Activated CD8-positive, alpha-beta T cell treated with anti-CD3 and anti-CD28 coated beads for 36 hours (primary cell): ENCODE measurements around the gene RARS1. TPM values are rescaled to one million over a fixed set of nuclear protein-coding genes. Genes with fewer than 3 reads are reported as not detected.

ENCODE experiments used
- ATAC-seq: fragments of 200-7000 bp; cut with Tn5 transposase; one replicate; pipeline ENCODE4 v1.10.0; 2021; ENCODE audit warnings: mild to moderate bottlenecking, moderate library complexity
- CTCF ChIA-PET: fragments of 350-600 bp; sonication (Branson Sonifier 250); formaldehyde crosslinking; loops from one replicate; lab custom pipeline; 2021; ENCODE audit warnings: antibody characterized with exemption; lab: Charles Lee
- POLR2A ChIA-PET: fragments of 350-600 bp; sonication (Branson Sonifier 250); formaldehyde crosslinking; loops from one replicate; lab custom pipeline; 2021; ENCODE audit warnings: antibody characterized with exemption; lab: Charles Lee
- DNase-seq: peaks from one replicate; pipeline ENCODE4 v3.0.0-alpha.2; 2020
- H3K27ac Mint-ChIP-seq: one replicate; pipeline ENCODE4 v1.8.0; 2021; ENCODE audit warnings: mild to moderate bottlenecking, mixed read lengths
- H3K27me3 Mint-ChIP-seq: one replicate; pipeline ENCODE4 v1.8.0; 2021; ENCODE audit warnings: mixed read lengths
- H3K36me3 Mint-ChIP-seq: one replicate; pipeline ENCODE4 v1.8.0; 2021; ENCODE audit warnings: low read depth, mixed read lengths
- H3K4me1 Mint-ChIP-seq: one replicate; pipeline ENCODE4 v1.8.0; 2021; ENCODE audit warnings: low read depth, mixed read lengths
- H3K4me3 Mint-ChIP-seq: one replicate; pipeline ENCODE4 v1.8.0; 2021; ENCODE audit warnings: mild to moderate bottlenecking, moderate library complexity, mixed read lengths
- H3K9me3 Mint-ChIP-seq: one replicate; pipeline ENCODE4 v1.8.0; 2021; ENCODE audit warnings: mixed read lengths
- intact Hi-C: fragments of 100-400 bp; cut with micrococcal nuclease; formaldehyde crosslinking; loops from one replicate; pipeline ENCODE4 v1.10.0; 2022
- total RNA-seq, 2 experiments: library from RNA; stranded (reverse); gene quantifications; one replicate each; pipeline ENCODE4 v1.2.3, GENCODE V29; 2021
- TF ChIP-seq, protein P1 (sequence below): fragments of 200-600 bp; IDR thresholded peaks from one replicate; pipeline ENCODE4 v1.8.0; 2022; ENCODE audit warnings: antibody characterized with exemption, mild to moderate bottlenecking

RARS1 gene
- total RNA-seq, 2 experiments from 2014 or later = 110 to 113 TPM

DNA sequence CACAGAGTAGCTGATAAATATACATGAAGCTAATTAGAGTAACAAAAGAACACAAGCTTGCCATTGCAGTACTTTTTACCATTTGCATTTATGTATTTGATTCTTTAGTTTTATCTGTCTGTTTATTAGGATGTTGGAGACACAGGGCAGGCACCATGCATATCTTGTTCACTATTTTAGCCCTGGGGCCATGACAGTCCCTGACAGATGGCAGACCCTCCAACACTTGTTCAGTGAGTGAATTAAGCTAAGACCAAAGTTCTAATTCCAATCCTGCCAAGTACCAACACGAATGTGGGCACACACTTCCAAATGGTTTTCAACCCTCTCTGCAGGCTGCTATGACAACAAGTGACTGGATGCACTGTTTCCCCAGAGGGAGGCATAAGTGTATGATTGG lies 12.0 kb upstream of the RARS1 start:
- H3K9me3 Mint-ChIP-seq = no peaks in the 10 kb centered on the region
- no peak overlapping the region for H3K27ac Mint-ChIP-seq
- no peaks in the 10 kb centered on the region for H3K36me3 Mint-ChIP-seq
- POLR2A ChIA-PET = no interaction called here
- no peak overlapping the region for H3K4me3 Mint-ChIP-seq
- H3K4me1 Mint-ChIP-seq = no peaks in the 10 kb centered on the region
- intact Hi-C loops = no loop called here
- ATAC-seq (no peak), DNase-seq (no peak)
- TF ChIP-seq, protein P1, sequence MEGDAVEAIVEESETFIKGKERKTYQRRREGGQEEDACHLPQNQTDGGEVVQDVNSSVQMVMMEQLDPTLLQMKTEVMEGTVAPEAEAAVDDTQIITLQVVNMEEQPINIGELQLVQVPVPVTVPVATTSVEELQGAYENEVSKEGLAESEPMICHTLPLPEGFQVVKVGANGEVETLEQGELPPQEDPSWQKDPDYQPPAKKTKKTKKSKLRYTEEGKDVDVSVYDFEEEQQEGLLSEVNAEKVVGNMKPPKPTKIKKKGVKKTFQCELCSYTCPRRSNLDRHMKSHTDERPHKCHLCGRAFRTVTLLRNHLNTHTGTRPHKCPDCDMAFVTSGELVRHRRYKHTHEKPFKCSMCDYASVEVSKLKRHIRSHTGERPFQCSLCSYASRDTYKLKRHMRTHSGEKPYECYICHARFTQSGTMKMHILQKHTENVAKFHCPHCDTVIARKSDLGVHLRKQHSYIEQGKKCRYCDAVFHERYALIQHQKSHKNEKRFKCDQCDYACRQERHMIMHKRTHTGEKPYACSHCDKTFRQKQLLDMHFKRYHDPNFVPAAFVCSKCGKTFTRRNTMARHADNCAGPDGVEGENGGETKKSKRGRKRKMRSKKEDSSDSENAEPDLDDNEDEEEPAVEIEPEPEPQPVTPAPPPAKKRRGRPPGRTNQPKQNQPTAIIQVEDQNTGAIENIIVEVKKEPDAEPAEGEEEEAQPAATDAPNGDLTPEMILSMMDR = no peak
- CTCF ChIA-PET = no interaction called here
- peaks cover 3% of the 10 kb centered on the region for H3K27me3 Mint-ChIP-seq

DNA sequence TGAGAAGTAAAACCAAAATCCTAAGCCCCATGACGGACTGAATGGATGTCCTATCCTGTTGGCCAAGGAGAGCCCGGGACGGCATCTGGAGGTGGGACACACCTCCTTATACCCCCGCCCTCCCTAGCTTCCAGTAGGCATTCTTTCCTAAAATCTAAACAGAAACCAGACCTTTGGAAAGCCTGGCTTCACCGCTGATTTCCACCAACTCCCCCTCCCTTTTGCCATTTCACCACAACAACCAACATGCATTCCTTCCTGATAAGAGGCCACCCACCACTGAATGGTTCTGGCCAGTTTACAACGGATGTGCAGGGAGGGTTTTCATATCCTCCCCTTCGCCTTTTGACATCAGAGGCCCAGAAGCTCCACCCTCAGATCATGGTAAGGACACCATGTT lies 9.2 kb upstream of the RARS1 start:
- intact Hi-C loops = no loop called here
- Mint-ChIP-seq H3K9me3 (no peaks in the 10 kb centered on the region), H3K4me1 (no peaks in the 10 kb centered on the region), H3K36me3 (no peaks in the 10 kb centered on the region), H3K4me3 (no peak overlapping the region), H3K27ac (no peak overlapping the region), H3K27me3 (peaks cover 3% of the 10 kb centered on the region)
- ATAC-seq = no peak
- TF ChIP-seq, protein P1 = no peak
- ChIA-PET CTCF (interaction anchor here (1.5 kb wide), 1 partner anchor 208 kb away, joined by 3 read pairs; no protein-coding TSS in a partner anchor), POLR2A (no interaction called here)
- no peak for DNase-seq

DNA sequence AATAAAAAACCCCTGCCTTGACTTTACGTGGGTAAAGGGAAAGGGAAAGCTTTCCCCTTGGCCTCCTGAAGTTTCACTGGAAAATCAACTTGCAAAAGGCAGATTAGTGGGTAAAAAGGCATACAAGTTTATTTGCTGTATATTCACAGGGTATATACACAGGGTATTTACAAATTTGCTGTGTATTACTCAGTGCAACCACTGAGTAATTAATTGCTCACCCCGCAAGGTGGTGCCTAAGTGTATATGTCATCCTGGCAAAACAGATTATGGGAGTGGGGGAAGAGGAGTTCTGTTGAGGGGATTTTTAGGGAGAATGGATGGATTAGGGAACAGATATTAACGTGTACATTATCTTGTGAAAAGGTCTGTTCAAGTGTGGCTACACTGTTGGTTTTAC lies 7.1 kb upstream of the RARS1 start:
- ChIA-PET CTCF (no interaction called here), POLR2A (no interaction called here)
- H3K4me3 Mint-ChIP-seq = no peak overlapping the region
- TF ChIP-seq, protein P1 = no peak
- peaks cover 3% of the 10 kb centered on the region for H3K27me3 Mint-ChIP-seq
- H3K4me1 Mint-ChIP-seq = no peaks in the 10 kb centered on the region
- H3K36me3 Mint-ChIP-seq = no peaks in the 10 kb centered on the region
- ATAC-seq (no peak), DNase-seq (no peak)
- H3K27ac Mint-ChIP-seq = no peak overlapping the region
- H3K9me3 Mint-ChIP-seq = no peaks in the 10 kb centered on the region
- intact Hi-C loops = no loop called here

DNA sequence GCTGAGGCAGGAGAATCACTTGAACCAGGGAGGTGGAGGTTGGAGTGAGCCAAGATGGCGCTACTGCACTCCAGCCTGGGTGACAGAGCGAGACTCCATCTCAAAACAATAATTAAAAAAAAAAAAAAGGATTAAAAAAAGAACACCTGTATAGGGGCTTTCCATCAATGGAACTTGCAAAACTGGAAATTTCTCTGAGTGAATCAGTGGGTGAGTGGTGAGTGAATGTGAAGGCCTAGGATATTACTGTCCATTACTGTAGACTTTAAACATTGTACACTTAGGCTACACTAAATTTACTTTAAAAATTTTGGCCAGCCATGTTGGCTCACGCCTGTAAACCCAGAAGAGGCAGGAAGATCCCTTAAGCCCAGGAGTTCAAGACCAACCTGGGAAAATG lies 5.7 kb upstream of the RARS1 start:
- ChIA-PET CTCF (no interaction called here), POLR2A (no interaction called here)
- H3K27me3 Mint-ChIP-seq = peaks cover 3% of the 10 kb centered on the region
- TF ChIP-seq, protein P1 = no peak
- H3K4me1 Mint-ChIP-seq = peaks cover 5% of the 10 kb centered on the region
- no peaks in the 10 kb centered on the region for H3K36me3 Mint-ChIP-seq
- no peak for ATAC-seq
- H3K9me3 Mint-ChIP-seq = no peaks in the 10 kb centered on the region
- no peak for DNase-seq
- H3K27ac Mint-ChIP-seq = no peak overlapping the region
- no peak overlapping the region for H3K4me3 Mint-ChIP-seq
- intact Hi-C loops = loop anchor here (10.0 kb wide), 1 partner anchor 216 kb away; no protein-coding TSS in a partner anchor

DNA sequence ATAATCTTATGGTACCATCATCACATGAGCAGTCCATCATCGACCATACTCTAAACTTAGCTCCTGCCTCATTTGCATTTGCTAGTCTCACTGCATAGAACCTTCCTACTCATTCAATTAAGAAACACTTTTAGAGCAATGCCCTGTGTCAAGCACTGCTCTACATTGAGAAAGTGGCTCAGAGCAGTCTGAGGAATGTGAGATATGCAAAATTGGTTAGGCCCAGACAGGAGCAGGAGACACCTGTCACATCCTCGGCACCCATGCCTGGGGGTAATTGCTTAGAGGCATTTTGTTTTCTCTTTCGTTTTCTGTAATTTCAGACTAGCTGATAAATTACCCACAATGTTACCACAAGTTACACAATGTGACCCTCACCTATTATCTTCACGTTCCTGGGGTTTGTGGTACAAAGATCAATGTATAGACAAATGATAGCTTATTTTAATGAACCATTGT lies 4.9 kb upstream of the RARS1 start:
- peaks cover 3% of the 10 kb centered on the region for H3K27me3 Mint-ChIP-seq
- DNase-seq (no peak), ATAC-seq (no peak)
- no peak overlapping the region for H3K27ac Mint-ChIP-seq
- CTCF ChIA-PET = no interaction called here
- POLR2A ChIA-PET = interaction anchor here (0.6 kb wide), 1 partner anchor 45 kb away, joined by 4 read pairs; no protein-coding TSS in a partner anchor
- peaks cover 9% of the 10 kb centered on the region for H3K4me1 Mint-ChIP-seq
- intact Hi-C loops = loop anchor here (10.0 kb wide), 1 partner anchor 217 kb away; no protein-coding TSS in a partner anchor
- no peak overlapping the region for H3K4me3 Mint-ChIP-seq
- TF ChIP-seq, protein P1 = no peak
- H3K9me3 Mint-ChIP-seq = no peaks in the 10 kb centered on the region
- peaks cover 1% of the 10 kb centered on the region for H3K36me3 Mint-ChIP-seq
